ENCODE data around the gene ZNF488. TPM values are rescaled to one million over a fixed set of nuclear protein-coding genes. Genes with fewer than 3 reads are reported as not detected.

Gene ZNF488
- polyA plus RNA-seq, 1 of the 3 experiments (the other 2 are of a cell fraction) = 0.59 TPM

- Histone ChIP-seq H3K9me2 (no peaks in the 10 kb centered on the region), H3K9me3 (no peaks in the 10 kb centered on the region), H2AFZ (ENCODE audit: low read depth) (peak overlapping the region; percentile 86; the same call in 1 of the 2 replicates), H3K4me2 (peak overlapping the region; percentile 65; the same call in 1 of the 2 replicates), H3K4me3 (ENCODE audit: low read depth in 2 of 2, low read length in 1 of 2) (no peak overlapping the region), H3K27me3 (ENCODE audit: insufficient read depth) (no peaks in the 10 kb centered on the region), H3K27ac (ENCODE audit: low read depth in 2 of 2, low read length in 1 of 2) (peak overlapping the region in 1 of 2 experiments; percentile 67; a peak in 2 of 4 replicates), H4K20me1 (ENCODE audit: insufficient read depth) (no peaks in the 10 kb centered on the region), H3K36me3 (replicated peaks in 1 of 2; ENCODE audit: control insufficient read depth in 1 of 2, insufficient read depth in 2 of 2, low read length in 1 of 2) (no peaks in the 10 kb centered on the region), H3K9ac (no peak overlapping the region), H3K79me2 (ENCODE audit: insufficient read depth) (no peaks in the 10 kb centered on the region), H3F3A (replicated peaks; ENCODE audit: insufficient read depth) (no peaks in the 10 kb centered on the region), H3K4me1 (ENCODE audit: control insufficient read depth in 1 of 2, insufficient read depth in 2 of 2, low read depth in 1 of 2, low read length in 1 of 2) (peaks cover 10 to 33% of the 10 kb centered on the region in 2 experiments; a peak in 3 of 4 replicates)
- DNase-seq = no peak
- ChIA-PET POLR2A (no interaction called here), CTCF (interaction anchor here (1.2 kb wide), 1 partner anchor 8 kb away, joined by 3 read pairs; no protein-coding TSS in a partner anchor)
- TF ChIP-seq EZH2phosphoT487 (IDR thresholded peaks at IDR 0.05; ENCODE audit: borderline replicate concordance, low read depth) (no peak), NRF1 (IDR thresholded peaks at IDR 0.05; ENCODE audit: low read depth, low read length) (no peak), NFIC (IDR thresholded peaks at IDR 0.05; ENCODE audit: borderline replicate concordance) (no peak), ELF1 (IDR thresholded peaks at IDR 0.05) (no peak), MXI1 (IDR thresholded peaks at IDR 0.05; ENCODE audit: low read depth, low read length) (no peak), JUND (IDR thresholded peaks at IDR 0.05) (no peak), CTCF (IDR thresholded peaks at IDR 0.05) (peak; percentile 28)
- WGBS (ENCODE audit: low lambda C conversion rate) = 84% methylated on average over 4 of the region's 6 CpGs
These were observed 19.6 kb upstream of the ZNF488 start for GRCh38 chr10:47403446-47404318.

DNA sequence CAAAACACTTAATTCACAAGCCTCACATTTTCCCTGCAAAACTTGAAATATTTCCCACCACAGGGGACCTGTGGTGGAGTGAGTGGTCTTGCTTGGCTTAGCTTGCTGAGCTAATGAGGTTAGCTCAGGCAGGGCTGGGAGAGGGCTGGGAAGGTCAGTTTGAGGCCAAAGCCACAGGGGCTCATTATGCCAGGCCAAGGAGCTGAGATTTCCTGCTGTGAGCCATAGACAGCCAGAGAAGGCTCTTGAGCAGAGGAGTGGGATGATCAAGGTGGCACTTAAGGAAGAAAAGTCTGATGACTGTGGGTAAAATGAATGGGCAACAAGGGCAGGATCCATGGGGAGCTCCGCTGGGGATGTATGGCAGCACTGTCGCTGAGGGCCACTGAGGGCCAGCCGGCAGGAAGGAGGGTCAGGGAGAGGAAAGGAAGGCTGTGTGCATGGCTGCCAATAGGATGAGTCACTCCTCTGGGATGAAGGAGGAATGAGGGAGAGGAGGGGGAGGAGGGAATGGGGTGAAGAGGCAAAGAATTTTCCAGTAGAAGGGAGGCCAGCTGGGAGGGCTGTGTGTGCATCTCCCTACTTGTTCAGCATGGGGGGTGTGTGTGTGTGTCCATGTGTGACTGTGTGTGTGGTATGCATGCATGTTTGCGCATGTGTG, 18.7 kb upstream of the ZNF488 start:
- Histone ChIP-seq H3K27ac (ENCODE audit: low read depth in 2 of 2, low read length in 1 of 2) (peak overlapping the region in 1 of 2 experiments; percentile 67; a peak in 2 of 4 replicates), H3K27me3 (ENCODE audit: insufficient read depth) (no peaks in the 10 kb centered on the region), H3K9ac (no peak overlapping the region), H4K20me1 (ENCODE audit: insufficient read depth) (no peaks in the 10 kb centered on the region), H2AFZ (ENCODE audit: low read depth) (peak overlapping the region; percentile 86; the same call in 1 of the 2 replicates), H3K36me3 (replicated peaks in 1 of 2; ENCODE audit: control insufficient read depth in 1 of 2, insufficient read depth in 2 of 2, low read length in 1 of 2) (no peaks in the 10 kb centered on the region), H3F3A (replicated peaks; ENCODE audit: insufficient read depth) (no peaks in the 10 kb centered on the region), H3K4me1 (ENCODE audit: control insufficient read depth in 1 of 2, insufficient read depth in 2 of 2, low read depth in 1 of 2, low read length in 1 of 2) (peaks cover 10 to 33% of the 10 kb centered on the region in 2 experiments; a peak in 3 of 4 replicates), H3K4me2 (peak overlapping the region; percentile 65), H3K4me3 (ENCODE audit: low read depth in 2 of 2, low read length in 1 of 2) (no peak overlapping the region), H3K9me3 (no peaks in the 10 kb centered on the region), H3K79me2 (ENCODE audit: insufficient read depth) (no peaks in the 10 kb centered on the region), H3K9me2 (no peaks in the 10 kb centered on the region)
- TF ChIP-seq ELF1 (IDR thresholded peaks at IDR 0.05) (no peak), GATA2 (CRISPR knock-in tag; IDR thresholded peaks at IDR 0.05) (no peak), JUND (IDR thresholded peaks at IDR 0.05) (peak; percentile 92), ZBTB33 (IDR thresholded peaks at IDR 0.05; ENCODE audit: borderline replicate concordance, low read depth) (no peak), NRF1 (IDR thresholded peaks at IDR 0.05; ENCODE audit: low read depth, low read length) (no peak), EP300 (IDR thresholded peaks at IDR 0.05; ENCODE audit: borderline replicate concordance in 1 of 2, low read depth in 1 of 2, low read length in 1 of 2) (peak in 1 of 2 experiments; percentile 31; a peak in 1 of 4 replicates), RXRA (IDR thresholded peaks at IDR 0.05; ENCODE audit: borderline replicate concordance, low read depth) (peak; percentile 58; the same call in 1 of the 2 replicates), TCF12 (IDR thresholded peaks at IDR 0.05) (peak; percentile 64; the same call in 1 of the 2 replicates), TEAD4 (IDR thresholded peaks at IDR 0.05; ENCODE audit: borderline replicate concordance, insufficient read depth) (0 out of 2 replicates have a peak, but pooled peaks have one; percentile 34), FOSL2 (IDR thresholded peaks at IDR 0.05; ENCODE audit: borderline replicate concordance, low read depth) (peak; percentile 89), CHD2 (IDR thresholded peaks at IDR 0.05; ENCODE audit: low read length, partially characterized antibody) (no peak), MAX (IDR thresholded peaks at IDR 0.05; ENCODE audit: low read depth) (peak; percentile 75), MEF2A (IDR thresholded peaks at IDR 0.05; ENCODE audit: borderline replicate concordance, low read depth) (no peak)
- ChIA-PET CTCF (no interaction called here), POLR2A (no interaction called here)
- DNase-seq = no peak
- 16% methylated on average over 4 of the region's 4 CpGs for WGBS (ENCODE audit: low lambda C conversion rate)
